HCT116 (cell line): ENCODE results near the gene BRD7.

Source experiments
- POLR2AphosphoS5 ChIP-seq: IDR thresholded peaks from 2 replicates; pipeline ENCODE4 v1.6.1; 2011; ENCODE audit warnings: mild to moderate bottlenecking, low read depth, low read length, moderate library complexity
- TF ChIP-seq, protein P1 (sequence below), 3 experiments: fragments of 200-600 bp in 1 of 3; sonication (generic) in 1 of 3; IDR thresholded peaks in 2 of 3; conservative IDR thresholded peaks in 1 of 3; 2 replicates each; pipeline ENCODE4 v1.5.1; 2012 to 2017; ENCODE audit warnings: low read depth in 2 of 3, low read length in 2 of 3, antibody characterized with exemption in 1 of 3, borderline replicate concordance in 1 of 3, control low read depth in 1 of 3, mild to moderate bottlenecking in 1 of 3, mixed read lengths in 1 of 3, mixed run types in 1 of 3, moderate library complexity in 1 of 3; ENCODE audit not compliant: insufficient read depth in 1 of 3

DNA sequence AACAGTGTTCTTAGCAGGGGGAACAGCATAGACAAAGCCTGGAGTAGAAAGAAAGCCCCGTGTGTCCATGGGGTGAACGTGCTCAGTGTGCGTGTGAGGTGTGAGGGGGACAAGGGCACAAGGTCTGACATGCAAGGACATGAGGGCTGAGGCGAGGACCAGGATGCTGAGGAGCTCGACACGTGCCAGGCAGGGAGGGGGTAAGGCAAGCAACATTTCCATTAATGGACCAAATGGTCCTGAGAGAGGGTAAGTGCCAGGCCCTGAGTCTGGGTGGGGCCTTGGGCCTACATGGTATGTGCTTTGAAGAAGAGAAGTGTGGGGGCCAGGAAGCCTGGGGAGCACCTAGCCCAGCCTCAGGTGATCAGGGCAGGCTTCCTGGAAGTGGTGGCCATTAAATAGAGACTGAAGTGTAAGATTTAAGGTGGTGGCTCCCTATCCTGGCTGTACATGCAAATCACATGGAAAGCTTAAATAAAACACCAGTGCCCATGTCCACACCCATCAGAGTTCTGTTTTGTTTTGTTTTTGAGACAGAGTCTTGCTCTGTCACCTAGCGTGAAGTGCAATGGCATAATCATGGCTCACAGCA lies 73.2 kb downstream of the BRD7 start:
- no peak for TF ChIP-seq POLR2AphosphoS5
- TF ChIP-seq, protein P1, sequence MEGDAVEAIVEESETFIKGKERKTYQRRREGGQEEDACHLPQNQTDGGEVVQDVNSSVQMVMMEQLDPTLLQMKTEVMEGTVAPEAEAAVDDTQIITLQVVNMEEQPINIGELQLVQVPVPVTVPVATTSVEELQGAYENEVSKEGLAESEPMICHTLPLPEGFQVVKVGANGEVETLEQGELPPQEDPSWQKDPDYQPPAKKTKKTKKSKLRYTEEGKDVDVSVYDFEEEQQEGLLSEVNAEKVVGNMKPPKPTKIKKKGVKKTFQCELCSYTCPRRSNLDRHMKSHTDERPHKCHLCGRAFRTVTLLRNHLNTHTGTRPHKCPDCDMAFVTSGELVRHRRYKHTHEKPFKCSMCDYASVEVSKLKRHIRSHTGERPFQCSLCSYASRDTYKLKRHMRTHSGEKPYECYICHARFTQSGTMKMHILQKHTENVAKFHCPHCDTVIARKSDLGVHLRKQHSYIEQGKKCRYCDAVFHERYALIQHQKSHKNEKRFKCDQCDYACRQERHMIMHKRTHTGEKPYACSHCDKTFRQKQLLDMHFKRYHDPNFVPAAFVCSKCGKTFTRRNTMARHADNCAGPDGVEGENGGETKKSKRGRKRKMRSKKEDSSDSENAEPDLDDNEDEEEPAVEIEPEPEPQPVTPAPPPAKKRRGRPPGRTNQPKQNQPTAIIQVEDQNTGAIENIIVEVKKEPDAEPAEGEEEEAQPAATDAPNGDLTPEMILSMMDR (IDR thresholded peaks at IDR 0.05 in 2 of 3, conservative IDR thresholded peaks at IDR 0.05 in 1 of 3; ENCODE audit: borderline replicate concordance in 1 of 3, insufficient read depth in 1 of 3, low read depth in 2 of 3, low read length in 2 of 3) = no peak
